Hematopoietic multipotent progenitor cell treated with erythropoietin and hydrocortisone succinate and interleukin-3 and kit ligand, for 4 days (in vitro differentiated cells): Measurements from ENCODE around the gene GLDN.

Source experiments
- DNase-seq: peaks from one replicate; pipeline ENCODE4 v3.0.0-alpha.2; 2015

The GLDN gene

DNA sequence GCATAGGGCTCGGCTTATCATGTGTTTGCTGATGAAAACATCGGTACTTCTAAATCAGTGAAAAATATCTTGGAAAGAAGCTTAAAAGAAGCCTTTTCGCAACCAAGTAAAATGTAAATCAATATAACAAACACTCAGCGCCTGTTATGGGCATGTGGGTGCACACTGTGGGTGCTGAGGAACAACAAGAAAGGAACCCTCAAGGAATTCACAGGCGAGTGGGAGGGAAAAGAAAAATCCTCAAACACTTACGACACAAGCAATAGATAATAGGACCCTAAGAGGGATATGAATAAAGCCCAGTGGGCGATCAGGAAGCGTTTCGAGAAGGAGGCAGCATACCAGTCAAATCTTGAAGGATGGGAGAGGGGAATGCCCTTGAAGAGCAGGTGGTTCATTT, 21.9 kb downstream of the GLDN start:
- no peak for DNase-seq

DNA sequence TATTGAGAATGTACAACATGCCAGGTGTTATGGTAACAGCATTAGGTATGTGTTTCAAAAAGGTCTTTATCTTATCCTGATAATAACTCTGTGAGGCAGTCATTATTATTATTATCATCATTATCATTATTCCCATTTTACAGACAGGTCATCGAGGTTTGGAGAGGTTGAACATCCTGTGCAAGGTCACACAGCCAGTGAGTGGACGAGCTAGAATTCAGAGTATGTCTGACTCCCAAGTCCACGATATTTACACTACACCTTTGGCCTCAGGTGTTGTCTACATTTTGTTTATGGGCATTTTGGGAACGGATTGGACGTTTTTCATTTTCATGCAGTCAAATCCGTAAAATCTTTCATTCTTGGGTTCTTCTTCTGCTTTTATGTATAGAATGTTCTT, 24.0 kb downstream of the GLDN start:
- DNase-seq = no peak

DNA sequence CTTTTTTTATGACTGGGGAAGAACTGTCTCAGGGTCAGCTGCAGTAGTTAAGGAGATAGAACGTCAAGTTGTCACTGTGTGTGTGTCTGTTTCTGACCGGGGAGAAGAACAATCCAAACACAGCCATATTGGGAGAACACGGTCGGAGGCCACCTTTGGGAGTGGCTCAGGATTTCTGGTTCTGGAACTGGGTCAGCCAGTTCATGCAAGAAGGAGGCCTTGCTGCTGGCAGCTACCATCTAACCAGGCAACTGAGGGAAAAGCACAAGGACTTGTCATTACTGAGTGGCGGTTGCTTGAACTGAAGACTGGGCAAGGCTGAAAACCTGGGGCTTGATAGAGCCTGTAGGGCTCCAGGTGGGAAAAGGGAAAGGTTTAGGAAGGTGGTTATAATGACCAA, 24.6 kb downstream of the GLDN start:
- DNase-seq = no peak

DNA sequence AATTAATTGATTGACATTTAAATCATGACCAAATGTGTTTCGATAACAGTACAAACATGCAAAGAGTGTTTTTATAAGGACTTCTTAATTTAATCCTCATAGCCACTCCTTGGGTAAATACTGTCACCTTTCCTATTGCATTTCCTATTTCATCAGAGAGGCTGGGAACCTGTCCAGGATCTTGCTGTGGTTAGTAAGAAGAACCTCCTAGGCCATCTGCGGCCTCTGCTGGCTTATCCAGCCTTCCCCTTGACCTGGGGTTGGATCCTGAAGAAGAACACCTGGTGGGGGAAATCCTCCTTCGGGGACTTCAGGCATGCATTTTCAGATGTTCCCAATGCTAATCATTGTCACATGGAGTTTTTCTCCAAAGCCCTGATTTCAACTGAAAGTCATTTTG, 25.5 kb downstream of the GLDN start:
- DNase-seq = no peak

DNA sequence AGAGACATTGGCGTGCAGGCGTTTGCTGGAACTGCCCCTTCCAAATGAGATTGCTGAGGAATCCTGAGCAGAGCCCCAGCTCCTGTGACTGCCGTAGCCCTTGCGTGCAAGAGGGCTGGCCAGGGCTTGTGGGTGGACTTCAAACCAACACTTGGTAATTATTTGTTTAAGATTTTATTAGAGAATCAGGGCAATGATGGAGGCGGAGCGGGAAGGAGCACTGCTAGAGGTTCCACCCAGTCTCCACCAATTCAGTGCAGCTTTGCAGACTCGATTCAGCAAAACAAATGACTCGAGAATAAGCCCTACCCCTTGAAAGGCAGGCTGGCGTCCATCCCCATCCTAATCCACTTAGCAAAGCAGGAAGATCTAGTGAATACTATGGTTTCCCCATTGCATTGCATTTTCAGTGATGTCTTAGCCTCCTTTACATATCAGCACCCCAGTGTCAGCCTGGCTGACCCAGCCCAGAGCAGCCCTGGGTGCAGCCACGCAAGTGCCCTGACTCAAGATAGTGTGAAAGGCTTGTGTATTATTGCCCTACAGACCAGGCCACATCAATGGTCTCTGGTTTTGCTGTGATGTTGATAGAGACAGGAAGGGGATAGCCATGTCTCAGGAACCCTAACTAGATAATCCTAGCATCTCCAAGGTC, 26.0 kb downstream of the GLDN start:
- no peak for DNase-seq

DNA sequence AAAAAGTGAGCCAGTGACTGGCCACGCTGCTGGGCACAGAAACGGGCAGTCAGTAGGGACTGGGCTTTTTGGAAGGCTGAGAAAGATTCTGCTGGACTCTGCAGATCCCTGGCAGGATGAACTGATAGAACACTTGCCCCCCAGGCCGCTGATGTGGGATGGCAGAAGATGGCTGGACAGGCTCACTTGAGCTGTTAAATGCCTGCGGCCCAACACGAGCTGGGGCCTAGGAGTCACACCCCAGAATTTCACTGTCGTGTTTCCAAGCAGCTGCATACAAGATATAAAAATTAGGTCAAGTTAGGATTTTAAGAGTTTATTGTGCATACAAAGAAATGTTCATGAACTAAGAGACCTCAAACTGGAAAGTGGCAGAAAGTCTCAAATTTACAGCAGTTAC, 26.9 kb downstream of the GLDN start:
- DNase-seq = no peak

DNA sequence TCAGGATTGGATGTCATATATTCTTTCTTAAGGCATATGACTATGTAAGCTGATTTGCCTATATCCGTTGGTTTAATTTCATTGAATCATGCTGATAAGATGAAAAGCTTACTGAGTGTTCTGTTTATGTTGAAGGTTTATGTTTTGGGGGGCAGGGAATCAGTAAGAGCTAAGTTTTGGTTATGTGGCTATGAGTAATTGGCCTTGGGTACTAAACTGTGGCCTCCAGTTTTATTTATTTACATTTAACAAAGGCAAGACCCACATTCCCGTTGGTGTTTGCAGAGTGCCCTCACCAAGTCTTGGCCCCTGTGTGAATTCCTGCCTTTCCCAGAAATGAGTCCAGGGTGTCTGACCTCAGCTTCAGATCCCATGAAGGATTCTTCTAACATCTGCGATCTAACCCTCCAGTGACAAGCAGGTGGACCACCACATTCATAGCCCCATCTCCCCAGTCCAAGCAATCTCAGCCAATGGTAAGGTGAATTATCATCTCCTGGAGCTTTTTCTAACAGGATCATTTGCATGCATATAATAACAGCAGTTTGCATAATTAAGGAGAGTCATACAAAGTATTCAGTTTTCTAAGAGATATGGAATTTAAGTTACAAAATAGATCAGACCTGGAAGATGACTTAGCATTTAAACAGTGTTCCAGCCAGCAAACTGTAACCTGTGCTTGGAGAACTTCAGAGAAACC, 27.4 kb downstream of the GLDN start:
- no peak for DNase-seq

DNA sequence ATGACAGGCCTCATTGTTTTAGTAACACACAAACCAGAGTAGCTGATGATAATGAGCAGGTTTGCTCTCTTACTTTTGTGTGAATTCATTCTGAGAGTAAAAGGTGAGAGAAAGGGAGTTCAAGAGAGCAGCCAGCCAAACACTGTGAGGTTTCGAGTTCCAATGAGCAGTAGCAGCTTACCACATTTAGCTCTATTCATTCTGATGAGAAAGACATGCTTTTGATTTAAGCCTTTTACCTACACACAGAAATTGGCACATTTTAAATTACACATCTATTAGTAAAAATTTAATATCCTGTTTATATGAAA, 28.0 kb downstream of the GLDN start:
- no peak for DNase-seq

DNA sequence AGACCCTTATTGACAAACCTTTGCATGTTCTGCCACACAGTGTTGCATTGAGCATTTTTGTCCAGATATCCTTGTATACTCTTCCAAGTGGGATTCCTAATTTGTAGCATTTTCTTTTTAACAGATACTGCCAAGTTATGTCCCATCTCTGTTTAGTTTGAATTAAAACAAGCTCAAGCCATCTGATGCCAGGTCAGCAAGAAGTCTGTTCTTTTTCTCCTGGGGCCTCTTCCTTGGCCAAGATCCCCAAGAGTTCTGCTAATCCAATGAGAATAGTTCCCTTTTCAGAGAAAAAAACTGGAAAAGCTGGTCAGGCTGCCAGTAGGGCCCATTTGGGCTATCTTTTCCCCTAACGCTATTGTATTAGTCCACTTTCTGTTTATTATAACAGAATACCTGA, 29.8 kb downstream of the GLDN start:
- no peak for DNase-seq

DNA sequence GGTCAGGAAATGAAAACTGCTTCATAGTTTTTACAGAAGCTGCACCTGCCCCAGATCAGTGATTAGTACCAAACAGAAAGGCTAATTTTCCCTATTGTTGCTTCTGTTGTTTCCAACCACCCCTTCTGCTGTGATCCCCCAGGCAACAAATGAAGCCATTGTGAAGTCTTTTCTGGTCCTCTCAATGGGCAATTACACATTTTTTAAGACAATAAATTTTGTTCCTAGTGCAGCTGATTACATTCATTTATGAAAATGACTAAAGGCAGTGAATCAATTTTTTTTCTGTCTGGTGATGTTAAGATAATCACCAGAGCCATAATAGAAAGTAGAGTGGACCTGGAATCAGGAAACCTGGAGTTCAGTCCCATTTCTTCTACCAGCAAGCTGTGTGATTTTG, 32.7 kb downstream of the GLDN start:
- no peak for DNase-seq

DNA sequence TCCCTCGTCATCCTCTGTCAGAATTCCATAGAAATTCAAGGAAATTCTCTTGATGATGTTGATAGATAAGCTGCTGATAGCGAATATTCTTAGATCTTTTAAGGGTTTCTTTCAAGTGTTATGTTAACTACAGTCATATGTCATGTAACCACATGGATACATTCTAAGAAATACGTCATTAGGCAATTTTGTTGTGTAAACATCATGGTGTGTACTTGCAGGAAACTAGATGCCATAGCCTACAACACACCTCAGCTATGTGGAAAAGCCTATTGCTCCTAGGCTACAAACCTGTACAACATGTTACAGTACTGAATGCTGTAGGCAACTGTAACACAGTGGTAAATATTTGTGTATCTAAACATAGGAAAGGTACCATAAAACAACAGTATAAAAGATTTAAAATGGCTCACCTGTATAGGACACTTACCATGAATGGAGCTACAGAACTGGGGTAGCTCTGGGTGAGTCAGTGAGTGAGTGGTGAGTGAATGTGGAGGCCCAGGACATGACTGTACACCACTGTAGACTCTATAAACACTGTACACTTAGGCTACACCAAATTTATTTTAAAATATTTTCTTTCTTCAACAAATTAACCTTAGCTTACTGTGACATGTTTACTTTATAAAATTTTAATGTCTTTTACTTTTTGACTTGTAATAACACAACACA, 34.6 kb downstream of the GLDN start:
- no peak for DNase-seq

DNA sequence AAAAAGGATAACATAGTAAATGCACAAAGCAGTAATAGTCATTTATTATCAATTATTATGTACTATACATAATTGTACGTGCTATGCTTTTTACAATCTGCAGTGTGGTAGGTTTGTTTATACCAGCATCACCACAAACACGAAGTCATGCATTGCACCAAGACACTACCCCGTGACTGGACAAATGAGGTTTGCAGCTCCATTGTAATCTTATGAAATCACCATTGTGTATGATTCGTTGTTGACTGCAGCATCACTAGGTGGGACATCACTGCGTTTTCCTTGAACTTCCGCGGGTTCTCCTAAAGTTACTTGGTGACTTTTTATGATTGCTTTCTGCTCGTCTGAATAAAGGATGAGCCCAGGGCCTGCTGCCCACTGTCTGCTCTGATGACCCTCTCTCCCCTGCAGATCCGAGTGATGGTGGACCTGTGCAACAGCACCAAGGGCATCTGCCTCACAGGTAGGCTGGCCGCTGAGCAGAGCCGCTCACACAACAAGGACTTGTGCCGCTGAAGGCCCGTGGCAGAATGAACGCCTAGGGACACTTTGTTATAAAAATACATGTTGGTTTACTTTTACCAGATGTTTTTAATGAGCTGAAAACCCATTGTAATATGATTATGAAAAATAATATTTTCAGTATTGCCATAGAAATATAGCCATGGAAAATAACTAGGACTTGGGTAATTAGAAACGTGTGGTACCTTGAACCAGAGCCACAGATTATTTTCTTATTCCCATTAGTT, 35.8 kb downstream of the GLDN start:
- no peak for DNase-seq

DNA sequence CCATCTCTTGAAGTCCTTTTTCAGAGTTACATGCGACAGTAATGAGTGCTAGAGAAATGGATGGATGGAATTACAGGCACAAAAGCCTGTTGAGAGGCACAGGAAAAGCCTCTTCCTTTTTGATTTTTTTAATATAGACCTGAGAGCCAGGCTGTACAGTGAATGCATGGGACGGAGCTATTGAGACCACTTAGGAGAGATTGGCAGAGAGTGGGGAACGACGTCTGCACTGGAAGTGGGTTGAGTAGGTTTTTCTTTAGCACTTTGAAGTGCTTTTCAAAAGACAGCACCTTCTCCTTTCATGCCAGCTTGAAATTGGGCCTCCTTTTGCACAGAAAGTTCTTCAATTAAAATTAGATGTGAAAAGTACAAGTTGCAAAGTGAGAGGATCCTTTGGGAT, 37.0 kb downstream of the GLDN start:
- no peak for DNase-seq

DNA sequence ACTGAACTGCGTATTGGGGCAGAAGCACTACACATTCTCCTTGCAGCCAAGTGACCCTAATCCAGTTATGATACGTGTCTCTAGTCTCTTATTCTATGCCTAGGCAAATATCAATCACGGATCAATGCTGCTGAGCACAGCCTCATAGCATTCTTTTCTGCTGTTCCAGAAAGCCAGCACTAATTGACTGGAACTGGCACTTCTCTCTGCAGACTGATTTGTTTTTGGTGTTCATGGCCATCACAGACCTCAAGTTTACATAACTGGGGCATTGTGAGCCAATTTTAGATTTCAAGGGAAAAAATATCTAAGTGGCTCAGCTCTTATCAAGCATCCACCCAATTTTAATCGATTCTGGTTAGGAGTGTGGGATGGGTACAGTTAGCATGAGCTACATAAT, 37.9 kb downstream of the GLDN start:
- no peak for DNase-seq

DNA sequence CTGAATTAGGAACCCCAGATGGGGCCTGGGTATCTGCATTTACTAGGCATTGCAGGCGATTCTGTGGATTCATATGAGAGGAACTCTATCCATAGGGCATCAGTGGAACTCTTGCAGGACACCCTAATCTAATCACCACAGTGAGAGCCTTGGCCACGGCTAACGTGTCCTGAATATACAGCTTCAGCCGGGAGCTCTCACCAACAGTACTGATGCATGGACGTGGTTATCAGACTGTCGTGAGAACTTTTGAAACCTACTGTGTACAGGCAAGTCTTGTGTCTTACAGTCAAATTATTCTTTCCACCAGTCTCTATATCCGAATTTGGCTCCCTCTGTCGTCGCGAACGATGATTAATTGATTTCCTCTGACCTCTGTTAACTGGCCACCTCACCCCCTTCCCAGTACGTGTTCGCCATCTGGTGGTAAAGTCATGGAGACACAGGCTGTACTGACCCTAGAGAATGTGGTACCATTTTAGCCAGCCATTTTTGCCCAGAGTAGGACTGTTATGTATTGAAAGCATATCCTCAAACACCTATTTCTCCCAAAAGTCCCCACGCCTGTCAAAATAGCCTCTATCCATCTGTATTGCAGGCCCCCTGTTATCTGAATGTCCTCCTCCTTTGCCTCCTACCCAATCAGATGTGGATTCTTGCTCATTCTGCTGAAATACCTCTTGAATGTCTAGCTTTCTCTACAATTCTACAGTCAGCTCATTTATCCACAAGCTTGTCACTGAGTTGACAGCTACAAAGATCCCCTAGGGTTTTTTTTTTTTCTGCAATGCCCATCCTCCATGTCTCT, 39.7 kb downstream of the GLDN start:
- peak; percentile 86 for DNase-seq

DNA sequence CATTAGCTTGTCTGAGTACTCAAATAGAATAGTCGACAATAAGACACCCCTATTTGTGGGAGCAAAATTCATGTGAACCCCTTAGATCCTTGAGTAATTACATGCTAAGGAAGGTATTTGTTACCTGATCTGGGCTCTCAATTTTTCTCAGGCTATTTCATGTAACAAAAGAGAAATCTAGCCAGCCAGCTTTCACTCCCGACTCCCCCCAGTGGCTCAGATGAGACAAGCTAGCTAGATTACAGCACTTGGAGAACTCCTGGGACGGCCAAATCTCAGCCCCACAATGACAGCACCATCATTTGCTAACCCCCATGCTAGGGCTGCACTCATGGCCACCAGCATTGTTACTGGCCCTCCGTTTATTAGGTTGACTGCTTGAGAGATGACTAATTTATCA, 41.3 kb downstream of the GLDN start:
- peak; percentile 60 for DNase-seq

DNA sequence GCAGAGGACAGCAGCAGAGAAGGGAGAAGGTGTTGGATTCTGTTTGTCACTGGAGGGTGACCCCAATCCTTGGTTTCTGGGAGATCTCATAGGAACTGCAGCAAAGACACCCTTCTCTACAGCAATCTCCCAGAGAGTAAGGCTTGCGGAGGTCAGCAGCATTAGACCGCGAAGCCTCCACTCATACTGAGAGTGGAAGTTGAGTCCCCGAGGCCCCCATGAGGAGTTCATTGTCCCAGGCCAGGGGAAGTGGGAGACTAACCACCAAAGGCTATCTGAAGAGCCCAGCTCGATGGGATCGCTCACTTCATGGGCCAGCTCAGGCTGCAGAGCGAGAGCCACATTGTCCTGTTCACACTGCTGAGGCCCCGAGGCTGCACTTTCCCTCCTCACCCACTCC, 44.6 kb downstream of the GLDN start:
- no peak for DNase-seq

DNA sequence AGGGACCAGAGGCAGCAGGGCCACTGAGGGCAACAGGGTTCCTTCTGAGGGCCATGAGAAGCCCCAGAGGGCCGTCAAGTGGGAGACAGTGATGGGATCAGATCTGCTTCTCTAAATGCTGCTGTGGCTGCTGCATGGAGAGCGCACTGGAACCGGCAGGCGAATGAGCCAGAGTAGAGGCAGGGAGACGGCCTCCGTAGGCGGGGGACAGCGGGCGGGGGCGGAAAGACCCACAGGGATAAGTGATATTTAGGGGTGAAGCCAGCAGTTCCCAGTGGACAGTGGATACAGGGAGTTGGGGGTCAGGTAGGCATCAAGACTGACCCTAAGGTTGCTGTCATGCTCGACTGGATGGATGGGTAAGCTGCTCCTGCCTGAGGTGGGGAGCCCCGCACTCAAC, 45.0 kb downstream of the GLDN start:
- DNase-seq = no peak

DNA sequence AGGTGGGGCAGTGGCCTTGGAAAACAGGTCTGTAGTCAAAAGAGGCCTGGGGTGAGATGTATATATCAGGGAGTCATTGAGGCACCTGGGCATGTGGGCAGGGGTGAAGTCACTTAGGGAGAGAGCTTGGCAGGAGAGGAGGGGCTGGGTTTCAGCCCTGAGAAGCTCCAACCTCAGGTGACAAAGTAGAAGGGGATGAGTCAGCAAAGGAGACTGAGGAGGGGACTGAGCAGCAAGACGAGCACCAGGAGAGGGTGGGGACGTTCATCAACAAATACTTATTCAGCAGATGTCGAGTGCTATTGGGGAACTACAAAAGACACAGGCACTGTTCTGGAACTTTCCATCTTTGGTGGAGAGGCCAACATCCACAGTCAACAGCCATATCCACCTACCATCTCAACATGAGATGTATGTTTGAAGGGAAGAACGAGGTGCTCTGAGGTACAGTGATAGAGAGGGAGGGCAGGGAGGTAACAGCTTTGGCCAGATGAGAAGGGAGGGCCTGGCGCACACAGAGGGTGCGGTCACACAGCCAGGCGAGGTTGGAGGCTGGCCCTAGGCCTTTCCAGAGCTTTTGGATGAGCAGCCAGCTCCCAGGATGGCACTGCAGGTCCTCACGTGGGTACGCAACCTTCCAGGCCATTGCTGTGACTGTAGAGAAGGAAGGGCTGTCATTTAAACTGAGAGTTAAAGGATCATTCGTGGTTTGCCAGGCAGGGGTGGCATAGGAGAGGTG, 45.7 kb downstream of the GLDN start:
- DNase-seq = no peak

DNA sequence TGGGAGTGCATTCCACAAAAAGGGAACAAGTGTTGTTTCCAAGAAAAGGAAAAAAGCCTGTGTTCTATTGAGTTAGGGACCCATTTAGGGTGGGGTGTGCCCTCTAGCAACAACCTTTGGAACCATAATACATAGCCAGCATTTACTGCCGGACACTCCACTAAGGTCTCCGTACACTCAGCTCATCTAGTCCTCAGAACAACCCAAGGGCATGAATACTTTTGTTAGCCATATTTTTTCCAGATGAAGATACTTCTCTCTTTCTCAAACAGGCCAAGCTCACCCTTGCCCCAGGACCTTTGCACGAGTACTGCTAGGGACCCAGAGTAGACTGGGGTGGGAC, 46.2 kb downstream of the GLDN start:
- no peak for DNase-seq

DNA sequence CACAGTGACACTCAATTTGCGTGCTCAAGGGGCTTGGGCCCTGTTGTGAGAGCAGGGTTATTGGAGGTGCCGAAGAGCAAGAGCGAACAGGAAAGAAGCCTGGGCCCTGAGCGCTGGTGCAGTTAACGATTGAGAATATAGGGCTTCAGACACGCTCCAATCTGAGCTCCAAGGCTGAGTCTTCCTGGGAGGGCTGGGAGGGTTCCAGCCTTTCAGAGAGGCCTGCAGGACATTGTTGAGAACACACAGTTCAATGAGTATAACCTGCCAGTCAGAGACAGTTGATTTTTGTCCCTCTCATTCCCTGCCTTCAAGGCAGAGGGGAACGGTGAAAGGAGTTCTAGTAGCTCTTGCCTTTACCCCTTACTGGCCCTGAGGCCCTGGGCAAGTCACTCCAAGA, 47.3 kb downstream of the GLDN start:
- no peak for DNase-seq

DNA sequence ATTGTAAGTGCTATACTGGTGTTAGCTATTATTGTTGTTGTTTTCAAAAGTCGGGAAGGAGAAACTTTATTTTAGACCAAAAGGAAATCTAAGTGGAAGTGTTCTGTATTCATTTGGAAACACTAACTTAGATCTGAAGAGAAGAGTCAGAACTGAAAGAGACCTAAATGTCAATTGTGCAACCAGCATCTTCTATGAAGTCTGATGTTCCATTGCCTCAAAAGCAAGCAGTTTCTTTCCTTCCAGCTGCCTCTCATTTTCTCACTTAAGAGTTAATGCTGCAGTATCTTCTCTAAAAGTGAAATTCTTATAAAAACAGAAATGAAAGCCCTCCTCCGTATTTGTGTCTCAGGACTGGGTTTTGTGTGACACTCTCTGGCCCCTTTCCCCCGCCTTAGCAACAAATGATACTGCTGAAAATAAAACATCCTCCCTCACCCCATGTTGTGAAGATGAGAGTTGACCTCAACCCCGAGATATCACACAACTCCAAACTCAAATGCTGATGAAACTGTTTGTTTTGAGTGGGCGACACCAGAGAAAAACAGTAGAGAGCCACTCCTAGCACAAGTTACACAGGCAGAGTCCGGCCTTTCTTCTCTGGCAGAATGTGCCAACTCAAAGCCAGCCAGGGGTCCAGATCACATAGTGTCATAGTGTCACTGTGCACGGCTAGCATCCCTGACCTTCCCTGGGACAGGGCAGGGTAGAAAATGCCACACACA, 48.9 kb downstream of the GLDN start:
- DNase-seq = no peak
